GM12878 (cell line): ENCODE measurements around the gene RAD51B. TPM values are rescaled to one million over a fixed set of nuclear protein-coding genes. Genes with fewer than 3 reads are reported as not detected.
A peak's percentile ranks its signal among the peaks of the same experiment; 100 is the strongest.

Experiments
- ATAC-seq: fragments of 200-7000 bp; cut with Tn5 transposase; 3 replicates; pipeline ENCODE4 v1.9.1; 2020; ENCODE audit warnings: mild to moderate bottlenecking, moderate library complexity
- BruUV-seq: library from RNA; stranded (reverse); fragments of 400-500 nt; replicated peaks from 2 replicates; lab custom pipeline; 2021; lab: Mats Ljungman, UMichigan
- CTCF ChIA-PET: fragments of 300-600 bp; sonication (Branson Sonifier 250); formaldehyde crosslinking; extraction: SDS; loops from one replicate; lab custom pipeline; 2021; ENCODE audit warnings: inconsistent platforms; lab: Yijun Ruan, JAX
- POLR2A ChIA-PET: fragments of 350-600 bp; formaldehyde crosslinking; extraction: SDS; loops from one replicate; lab custom pipeline; 2021; ENCODE audit warnings: inconsistent platforms; lab: Charles Lee
- RAD21 ChIA-PET: fragments of 300-600 bp; sonication (Branson Sonifier 250); formaldehyde crosslinking; loops from one replicate; lab custom pipeline; 2023; ENCODE audit warnings: antibody characterized with exemption; ENCODE audit not compliant: unreplicated experiment; lab: Charles Lee
- SMC1A ChIA-PET: fragments of 300-600 bp; sonication (Branson Sonifier 250); formaldehyde crosslinking; loops from one replicate; lab custom pipeline; 2023; ENCODE audit not compliant: unreplicated experiment, uncharacterized antibody; lab: Charles Lee
- DNase-seq: peaks from one replicate; pipeline ENCODE4 v3.0.0-alpha.2; 2011; ENCODE audit warnings: low read depth, low spot score
- FAIRE-seq: peaks from 3 replicates; lab custom pipeline; 2011; peaks lifted over from hg19 to GRCh38; lab: Jason Lieb, UNC
- H2AFZ ChIP-seq: 2 replicates; pipeline ENCODE4 v1.6.0; 2011; ENCODE audit warnings: low read depth, low read length, control low read depth; ENCODE audit not compliant: control insufficient read depth
- H3K27ac ChIP-seq: 2 replicates; pipeline ENCODE4 v1.5.1; 2011; ENCODE audit warnings: control low read depth; ENCODE audit not compliant: control insufficient read depth, insufficient read depth
- H3K27me3 ChIP-seq, 2 experiments: replicated peaks in 1 of 2; 2 replicates each; pipeline versions ENCODE4 v1.6.0 to v1.6.1; 2011; ENCODE audit warnings: low read length in 1 of 2; ENCODE audit not compliant: control insufficient read depth in 2 of 2, insufficient read depth in 2 of 2
- H3K36me3 ChIP-seq, 2 experiments: 2 replicates each; pipeline ENCODE4 v1.5.1; 2011; ENCODE audit warnings: low read length in 1 of 2; ENCODE audit not compliant: control insufficient read depth in 2 of 2, insufficient read depth in 2 of 2
- H3K4me1 ChIP-seq: 2 replicates; pipeline ENCODE4 v1.6.1; 2011; ENCODE audit warnings: mild to moderate bottlenecking, low read length, moderate library complexity, mixed read lengths; ENCODE audit not compliant: control insufficient read depth, insufficient read depth
- H3K4me2 ChIP-seq: 2 replicates; pipeline ENCODE4 v1.6.0; 2011; ENCODE audit warnings: control low read depth; ENCODE audit not compliant: control insufficient read depth, insufficient read depth
- H3K4me3 ChIP-seq: fragments of 200-600 bp; sonication (generic); 2 replicates; pipeline ENCODE4 v1.5.1; 2016
- H3K79me2 ChIP-seq: 2 replicates; pipeline ENCODE4 v1.6.0; 2011; ENCODE audit warnings: low read length; ENCODE audit not compliant: control insufficient read depth, insufficient read depth
- H3K9ac ChIP-seq: 2 replicates; pipeline ENCODE4 v1.8.0; 2011; ENCODE audit warnings: low read length, control low read depth, mixed read lengths; ENCODE audit not compliant: control insufficient read depth, insufficient read depth
- H3K9me3 ChIP-seq: replicated peaks from 3 replicates; pipeline ENCODE4 v1.5.1; 2011; ENCODE audit warnings: mild to moderate bottlenecking, low read length; ENCODE audit not compliant: control insufficient read depth, insufficient read depth
- H4K20me1 ChIP-seq: 2 replicates; pipeline ENCODE4 v1.6.0; 2011; ENCODE audit not compliant: control insufficient read depth, insufficient read depth
- ATF7 ChIP-seq: fragments of 450-650 bp; IDR thresholded peaks from 2 replicates; pipeline ENCODE4 v1.6.1; 2016; ENCODE audit warnings: low read depth, mild to moderate bottlenecking
- BCL11A ChIP-seq: IDR thresholded peaks from 2 replicates; pipeline ENCODE4 v1.6.1; 2011; ENCODE audit warnings: low read depth, low read length
- CREM ChIP-seq: IDR thresholded peaks from 2 replicates; pipeline ENCODE4 v1.6.1; 2014; ENCODE audit warnings: antibody characterized with exemption, low read depth
- DPF2 ChIP-seq: fragments of 450-650 bp; IDR thresholded peaks from 2 replicates; pipeline ENCODE4 v1.6.1; 2017; ENCODE audit warnings: mild to moderate bottlenecking
- EED ChIP-seq: sonication (generic); IDR thresholded peaks from 2 replicates; pipeline ENCODE4 v1.6.1; 2016; ENCODE audit warnings: antibody characterized with exemption, low read depth
- EP300 ChIP-seq, 2 experiments: fragments of 150-350 bp in 1 of 2; IDR thresholded peaks; 2 replicates each; pipeline ENCODE4 v1.6.1; 2011 to 2012; ENCODE audit warnings: low read depth in 2 of 2, low read length in 2 of 2, borderline replicate concordance in 1 of 2, improper control_type of control experiment in 1 of 2, inconsistent platforms in 1 of 2; ENCODE audit not compliant: control insufficient read depth in 1 of 2
- GATAD2B ChIP-seq: fragments of 450-650 bp; conservative IDR thresholded peaks from 2 replicates; pipeline ENCODE4 v1.6.1; 2017; ENCODE audit warnings: low read depth, mild to moderate bottlenecking, moderate library complexity
- HDAC2 ChIP-seq: fragments of 200-600 bp; sonication (generic); IDR thresholded peaks from 2 replicates; pipeline ENCODE4 v1.6.1; 2017
- IKZF1 ChIP-seq: fragments of 450-650 bp; conservative IDR thresholded peaks from 2 replicates; pipeline ENCODE4 v1.6.1; 2017; ENCODE audit warnings: antibody characterized with exemption, mild to moderate bottlenecking
- IRF4 ChIP-seq: IDR thresholded peaks from 2 replicates; pipeline ENCODE4 v1.6.1; 2011; ENCODE audit warnings: low read depth, low read length
- JUNB ChIP-seq: IDR thresholded peaks from 2 replicates; pipeline ENCODE4 v1.6.1; 2016; ENCODE audit warnings: antibody characterized with exemption, mild to moderate bottlenecking
- MEF2B ChIP-seq: fragments of 450-650 bp; IDR thresholded peaks from 2 replicates; pipeline ENCODE4 v1.6.1; 2018; ENCODE audit warnings: mild to moderate bottlenecking, moderate library complexity; ENCODE audit not compliant: partially characterized antibody, poor library complexity, severe bottlenecking
- MTA2 ChIP-seq: fragments of 450-650 bp; IDR thresholded peaks from 2 replicates; pipeline ENCODE4 v1.6.1; 2016; ENCODE audit warnings: low read depth, mild to moderate bottlenecking, moderate library complexity
- NBN ChIP-seq: fragments of 450-650 bp; IDR thresholded peaks from 2 replicates; pipeline ENCODE4 v1.6.1; 2016
- NFYA ChIP-seq: IDR thresholded peaks from 2 replicates; pipeline ENCODE4 v1.6.1; 2011; ENCODE audit warnings: low read depth, mild to moderate bottlenecking, low read length, improper control_type of control experiment, borderline replicate concordance
- RAD51 ChIP-seq: fragments of 450-650 bp; IDR thresholded peaks from 2 replicates; pipeline ENCODE4 v1.6.1; 2016; ENCODE audit warnings: moderate library complexity, mild to moderate bottlenecking, inconsistent platforms
- SPI1 ChIP-seq: IDR thresholded peaks from 2 replicates; pipeline ENCODE4 v1.6.1; 2011; ENCODE audit warnings: low read depth, mild to moderate bottlenecking, low read length, moderate library complexity, borderline replicate concordance; ENCODE audit not compliant: insufficient read depth
- ZNF217 ChIP-seq: fragments of 450-650 bp; IDR thresholded peaks from 2 replicates; pipeline ENCODE4 v1.6.1; 2017; ENCODE audit warnings: antibody characterized with exemption, mild to moderate bottlenecking
- WGBS: methylation state at CpG from one replicate; pipeline ENCODE4 v1.1.6; 2016; ENCODE audit warnings: low lambda C conversion rate; ENCODE audit not compliant: insufficient replicate concordance, insufficient coverage; ENCODE audit errors: missing lambda C conversion rate; 5-methylcytosine and 5-hydroxymethylcytosine counted together
- in situ Hi-C: fragments of 300-500 bp; cut with MboI; formaldehyde crosslinking; loops from 9 replicates; pipeline ENCODE4 v1.14.3; 2018; ENCODE audit warnings: mixed read lengths
- intact Hi-C: fragments of 100-400 bp; cut with micrococcal nuclease; formaldehyde crosslinking; loops from one replicate; pipeline ENCODE4 v1.14.2; 2022; ENCODE audit not compliant: unreplicated experiment
- polyA plus RNA-seq, 11 experiments: library from polyadenylated mRNA; depleted of rRNA in 4 of 11; unstranded in 6 of 11; stranded (reverse) in 5 of 11; fragments of >200 nt; fragmentation: Nextera tagmentation in 4 of 11; fragmentation: Illumina TruSeq in 1 of 11; extraction: Ambion mirVana in 4 of 11; extraction: Trizol in 1 of 11; gene quantifications; 1 replicate in 1 of 11; 2 replicates in 10 of 11; pipeline versions ENCODE4 v1.2.1 to v1.2.3, GENCODE V29; 2011 to 2016; ENCODE audit warnings: inconsistent platforms in 2 of 11, missing spikeins in 2 of 11, low read depth in 1 of 11
- total RNA-seq, 4 experiments: library from RNA; depleted of rRNA in 3 of 4; stranded (reverse); fragments of >200 nt in 3 of 4; fragmentation: Illumina TruSeq in 1 of 4; extraction: Trizol in 1 of 4; gene quantifications; 2 replicates each; pipeline versions ENCODE4 v1.2.1 to v1.2.3, GENCODE V29; 2013 to 2021
- TF ChIP-seq, protein P1 (sequence below): IDR thresholded peaks from 2 replicates; pipeline ENCODE4 v1.6.1; 2012; ENCODE audit warnings: low read length, inconsistent platforms
- TF ChIP-seq, protein P2 (sequence below): fragments of 450-650 bp; IDR thresholded peaks from 2 replicates; pipeline ENCODE4 v1.6.1; 2017; ENCODE audit warnings: mild to moderate bottlenecking, low read depth, inconsistent platforms; ENCODE audit not compliant: poor library complexity, severe bottlenecking

Gene RAD51B
- total and polyA plus RNA-seq, 10 of the 15 experiments (the other 5 are each of a cell fraction or from before 2014, with no cell fraction given), result 9.8 to 26.8 (median 21.3) TPM

DNA sequence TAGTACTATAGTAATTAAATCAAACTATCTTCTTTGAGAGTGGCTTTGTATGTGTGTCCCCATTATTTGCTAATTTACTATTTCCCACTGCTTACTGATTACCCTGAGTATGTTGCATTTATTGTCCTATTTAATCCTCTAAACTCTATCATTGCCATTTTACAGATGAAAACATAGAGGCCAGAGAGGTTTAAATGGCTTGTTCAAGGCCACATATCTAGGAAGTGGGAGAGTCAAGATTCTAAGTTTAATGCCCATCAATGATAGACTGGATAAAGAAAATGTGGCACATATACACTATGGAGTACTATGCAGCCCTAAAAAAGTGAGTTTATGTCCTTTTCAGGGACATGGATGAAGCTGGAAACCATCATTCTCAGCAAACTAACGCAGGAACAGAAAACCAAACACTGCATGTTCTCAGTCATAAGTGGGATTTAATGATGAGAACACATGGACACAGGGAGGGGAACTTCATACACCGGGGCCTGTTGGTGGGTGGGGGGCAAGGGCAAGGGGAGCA is 553.6 kb downstream of the RAD51B start (continued):
- no peak for TF ChIP-seq RAD51

DNA sequence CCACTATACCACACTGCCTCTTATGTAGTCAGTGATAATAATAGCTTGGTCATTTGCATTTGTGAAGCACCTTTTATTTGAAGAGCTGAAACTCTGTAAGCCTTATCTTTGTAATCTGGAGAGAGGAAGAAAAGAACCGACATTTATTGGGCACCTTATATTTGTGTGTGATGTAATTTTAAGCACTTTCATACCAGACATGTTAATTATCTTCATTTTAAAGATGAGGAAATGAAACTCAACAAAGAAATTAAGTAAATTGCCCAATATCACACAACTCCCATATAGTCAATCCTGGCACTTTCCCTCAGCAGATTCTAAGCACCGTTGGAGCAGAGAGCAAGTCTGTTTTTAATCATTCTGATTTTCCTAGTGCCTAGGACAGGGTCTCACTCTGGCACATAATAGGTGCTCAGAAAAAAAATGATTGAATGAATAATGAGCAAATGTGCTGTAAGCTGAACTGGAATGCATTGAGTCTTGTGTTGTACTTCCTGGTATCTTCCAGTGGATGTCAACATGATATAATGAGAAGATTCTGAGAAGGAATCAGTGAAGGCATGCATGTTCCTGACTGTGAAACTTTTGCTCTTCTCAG is 554.4 kb downstream of the RAD51B start:
- ChIA-PET RAD21 (interaction anchor here (0.6 to 15.0 kb wide), 27 partner anchors 9 to 705 kb away, joined by 3 to 194 read pairs (median 6); no protein-coding TSS in a partner anchor), SMC1A (interaction anchor here (0.7 to 8.7 kb wide), 26 partner anchors 9 to 428 kb away, joined by 3 to 181 read pairs (median 6); no protein-coding TSS in a partner anchor), CTCF (interaction anchor here (0.7 to 7.6 kb wide), 15 partner anchors 28 to 441 kb away, joined by 3 to 60 read pairs (median 4); no protein-coding TSS in a partner anchor), POLR2A (interaction anchor here (1.0 to 8.2 kb wide), 12 partner anchors 13 to 133 kb away, joined by 3 to 103 read pairs (median 3); no protein-coding TSS in a partner anchor)
- H4K20me1 ChIP-seq, result no peaks in the 10 kb centered on the region
- H3K36me3 ChIP-seq, result peaks cover 0 to 2% of the 10 kb centered on the region in 2 experiments; a peak in 1 of 4 replicates
- peaks cover 70% of the 10 kb centered on the region for H3K4me1 ChIP-seq
- in situ Hi-C loops, result no loop called here
- ATAC-seq (peak; percentile 49), FAIRE-seq (peak; percentile 49), DNase-seq (no peak)
- H3K79me2 ChIP-seq, result peaks cover 3% of the 10 kb centered on the region
- no peak overlapping the region for H3K9ac ChIP-seq
- peaks cover 8% of the 10 kb centered on the region; the same call in 2 of the 3 replicates for H3K9me3 ChIP-seq
- peak overlapping the region; percentile 54 for H3K27ac ChIP-seq
- no peaks in the 10 kb centered on the region for H3K27me3 ChIP-seq
- H2AFZ ChIP-seq, result no peak overlapping the region
- no peak overlapping the region for H3K4me2 ChIP-seq
- intact Hi-C loops, result no loop called here
- WGBS, result 0% methylated on average over 2 of the region's 2 CpGs
- H3K4me3 ChIP-seq, result no peak overlapping the region
- no TSS peak for BruUV-seq
- no peak for TF ChIP-seq HDAC2
- peak; percentile 93 for TF ChIP-seq MTA2
- peak; percentile 33; the same call in 1 of the 2 replicates for TF ChIP-seq BCL11A
- TF ChIP-seq ATF7, result peak; percentile 93
- TF ChIP-seq ZNF217, result peak; percentile 89; the same call in 1 of the 2 replicates
- TF ChIP-seq SPI1, result peak; percentile 91
- TF ChIP-seq IRF4, result peak; percentile 27; the same call in 1 of the 2 replicates
- TF ChIP-seq EED, result 0 out of 2 replicates have a peak, but pooled peaks have one; percentile 33
- TF ChIP-seq, protein P1, sequence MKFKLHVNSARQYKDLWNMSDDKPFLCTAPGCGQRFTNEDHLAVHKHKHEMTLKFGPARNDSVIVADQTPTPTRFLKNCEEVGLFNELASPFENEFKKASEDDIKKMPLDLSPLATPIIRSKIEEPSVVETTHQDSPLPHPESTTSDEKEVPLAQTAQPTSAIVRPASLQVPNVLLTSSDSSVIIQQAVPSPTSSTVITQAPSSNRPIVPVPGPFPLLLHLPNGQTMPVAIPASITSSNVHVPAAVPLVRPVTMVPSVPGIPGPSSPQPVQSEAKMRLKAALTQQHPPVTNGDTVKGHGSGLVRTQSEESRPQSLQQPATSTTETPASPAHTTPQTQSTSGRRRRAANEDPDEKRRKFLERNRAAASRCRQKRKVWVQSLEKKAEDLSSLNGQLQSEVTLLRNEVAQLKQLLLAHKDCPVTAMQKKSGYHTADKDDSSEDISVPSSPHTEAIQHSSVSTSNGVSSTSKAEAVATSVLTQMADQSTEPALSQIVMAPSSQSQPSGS, result peak; percentile 82
- TF ChIP-seq GATAD2B, result peak; percentile 26; the same call in 1 of the 2 replicates
- peak in 1 of 2 experiments; percentile 46; a peak in 1 of 4 replicates for TF ChIP-seq EP300 (IDR thresholded peaks at IDR 0.05; ENCODE audit: borderline replicate concordance in 1 of 2, control insufficient read depth in 1 of 2, low read depth in 2 of 2, low read length in 2 of 2)
- no peak for TF ChIP-seq NFYA
- peak; percentile 52 for TF ChIP-seq MEF2B
- peak; percentile 73 for TF ChIP-seq IKZF1
- peak; percentile 10; the same call in 1 of the 2 replicates for TF ChIP-seq CREM
- TF ChIP-seq, protein P2, sequence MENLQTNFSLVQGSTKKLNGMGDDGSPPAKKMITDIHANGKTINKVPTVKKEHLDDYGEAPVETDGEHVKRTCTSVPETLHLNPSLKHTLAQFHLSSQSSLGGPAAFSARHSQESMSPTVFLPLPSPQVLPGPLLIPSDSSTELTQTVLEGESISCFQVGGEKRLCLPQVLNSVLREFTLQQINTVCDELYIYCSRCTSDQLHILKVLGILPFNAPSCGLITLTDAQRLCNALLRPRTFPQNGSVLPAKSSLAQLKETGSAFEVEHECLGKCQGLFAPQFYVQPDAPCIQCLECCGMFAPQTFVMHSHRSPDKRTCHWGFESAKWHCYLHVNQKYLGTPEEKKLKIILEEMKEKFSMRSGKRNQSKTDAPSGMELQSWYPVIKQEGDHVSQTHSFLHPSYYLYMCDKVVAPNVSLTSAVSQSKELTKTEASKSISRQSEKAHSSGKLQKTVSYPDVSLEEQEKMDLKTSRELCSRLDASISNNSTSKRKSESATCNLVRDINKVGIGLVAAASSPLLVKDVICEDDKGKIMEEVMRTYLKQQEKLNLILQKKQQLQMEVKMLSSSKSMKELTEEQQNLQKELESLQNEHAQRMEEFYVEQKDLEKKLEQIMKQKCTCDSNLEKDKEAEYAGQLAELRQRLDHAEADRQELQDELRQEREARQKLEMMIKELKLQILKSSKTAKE, result peak; percentile 90
- peak; percentile 94 for TF ChIP-seq DPF2
- 0 out of 2 replicates have a peak, but pooled peaks have one; percentile 31 for TF ChIP-seq NBN
- no peak; the same call in 1 of the 2 replicates for TF ChIP-seq JUNB
